Testis (tissue), 3 donors: Measurements from ENCODE around the gene ACE. TPM values are rescaled to one million over a fixed set of nuclear protein-coding genes. Genes with fewer than 3 reads are reported as not detected.

Experiments used
- DNase-seq: peaks from one replicate; pipeline ENCODE4 v3.0.0-alpha.2; 2019
- H3K27ac ChIP-seq, 2 donors: fragments of 200-600 bp; sonication (generic); one replicate each; pipeline ENCODE4 v1.5.1; 2019
- H3K27me3 ChIP-seq: fragments of 200-600 bp; sonication (generic); one replicate; pipeline ENCODE4 v1.5.1; 2019
- H3K36me3 ChIP-seq: fragments of 200-600 bp; sonication (generic); one replicate; pipeline ENCODE4 v1.5.1; 2017; ENCODE audit warnings: low read depth; ENCODE audit errors: missing control alignments
- H3K4me1 ChIP-seq: fragments of 200-600 bp; sonication (generic); one replicate; pipeline ENCODE4 v1.5.1; 2019
- H3K4me3 ChIP-seq, 2 donors: fragments of 200-600 bp; sonication (generic); one replicate each; pipeline ENCODE4 v1.5.1; 2017 to 2019
- H3K9me3 ChIP-seq: fragments of 200-600 bp; sonication (generic); one replicate; pipeline ENCODE4 v1.5.1; 2017
- CTCF ChIP-seq, 3 experiments: fragments of 450-650 bp in 2 of 3; fragments of 200-600 bp in 1 of 3; sonication (generic) in 1 of 3; IDR thresholded peaks; one replicate each; pipeline ENCODE4 v1.5.1; 2016 to 2019; ENCODE audit warnings: antibody characterized with exemption in 3 of 3, mild to moderate bottlenecking in 2 of 3, moderate library complexity in 1 of 3
- POLR2A ChIP-seq: fragments of 450-650 bp; IDR thresholded peaks from one replicate; pipeline ENCODE4 v1.6.1; 2017; ENCODE audit warnings: antibody characterized with exemption, mild to moderate bottlenecking, moderate library complexity
- WGBS, 2 donors: methylation state at CpG; one replicate each; pipeline ENCODE4 v1.1.5; 2018; 5-methylcytosine and 5-hydroxymethylcytosine counted together
- intact Hi-C: fragments of 100-400 bp; cut with DNase I; formaldehyde crosslinking; loops from one replicate; pipeline ENCODE4 v1.15.1; 2023; ENCODE audit warnings: low total_unique reads
- polyA plus RNA-seq: library from polyadenylated mRNA; stranded (reverse); fragments of 350-450 nt; fragmentation: Illumina TruSeq; extraction: RNeasy Lipid Tissue Mini Kit (QIAGEN cat#74804); gene quantifications from one replicate; pipeline ENCODE4 v1.2.3, GENCODE V29; 2014; ENCODE audit warnings: low read depth, low replicate concordance; ENCODE audit not compliant: insufficient read depth
- total RNA-seq, 2 donors: library from RNA; depleted of rRNA; stranded (reverse); fragments of >200 nt; gene quantifications; one replicate each; pipeline ENCODE4 v1.2.3, GENCODE V29; 2016

Gene ACE
- total and polyA plus RNA-seq, 3 donors from 2014 or later: 87.8 to 216 (median 174) TPM

DNA sequence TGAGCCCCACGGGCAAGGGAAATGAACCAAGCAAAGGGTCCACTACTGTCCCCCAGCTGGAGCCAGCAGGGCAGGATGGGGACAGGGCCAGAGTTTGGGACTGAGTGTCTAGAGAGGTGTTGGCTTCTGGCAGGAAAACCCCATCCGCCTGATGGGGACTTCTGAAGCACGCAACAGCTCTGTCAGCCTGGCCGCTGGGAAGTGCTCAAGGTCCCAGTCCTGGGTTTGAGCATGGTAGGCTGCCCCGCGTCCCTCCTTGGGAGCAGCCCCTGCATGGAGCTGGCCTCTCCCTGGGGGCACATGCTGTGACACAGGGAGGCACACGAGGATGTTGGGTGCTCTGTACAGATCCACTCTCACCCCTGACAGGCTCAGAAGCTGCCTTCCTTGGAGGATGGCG is 14.6 kb downstream of the ACE start:
- WGBS, 2 donors: 83 to 93% methylated on average over 1 to 8 of the region's 8 CpGs
- TF ChIP-seq POLR2A (no peak), CTCF (IDR thresholded peaks at IDR 0.05) (no peak)
- H3K4me1 ChIP-seq: no peaks in the 10 kb centered on the region
- intact Hi-C loops: no loop called here
- H3K27me3 ChIP-seq: no peaks in the 10 kb centered on the region
- no peak overlapping the region for H3K4me3 ChIP-seq
- DNase-seq: no peak
- H3K36me3 ChIP-seq: no peaks in the 10 kb centered on the region
- H3K9me3 ChIP-seq: no peaks in the 10 kb centered on the region
- H3K27ac ChIP-seq: no peak overlapping the region

DNA sequence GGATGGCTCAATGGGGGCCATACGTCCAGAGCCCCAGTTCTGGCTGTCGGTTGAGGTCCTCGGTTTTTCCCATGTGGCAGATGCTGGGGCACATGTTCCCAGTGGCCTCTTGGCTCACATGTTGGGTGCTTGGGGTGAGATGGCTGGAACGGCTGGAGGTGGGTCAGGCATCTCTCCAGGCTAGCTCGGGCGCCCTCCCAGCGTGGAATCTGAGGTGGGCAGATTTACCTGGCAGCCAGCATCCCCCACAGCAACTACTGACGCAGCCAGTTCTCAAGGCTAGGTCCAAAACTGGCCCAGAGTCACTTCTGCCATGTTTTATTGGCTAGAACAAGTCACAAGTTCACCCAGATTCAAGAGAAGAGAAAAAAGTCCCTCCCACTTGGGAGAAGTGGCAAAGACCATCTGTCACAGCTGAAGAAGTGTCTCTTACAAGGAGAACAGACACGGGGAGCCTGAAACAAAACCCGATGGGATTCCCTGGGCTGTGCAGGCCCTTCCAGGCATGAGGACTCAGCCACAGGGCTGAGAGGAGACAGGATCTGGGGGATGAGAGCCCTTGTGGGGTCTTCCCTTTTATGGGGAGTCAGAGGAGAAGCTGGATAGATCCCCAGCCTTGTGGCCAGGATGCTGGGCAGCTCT is 15.2 kb downstream of the ACE start:
- TF ChIP-seq POLR2A: no peak
- no peak for TF ChIP-seq CTCF (IDR thresholded peaks at IDR 0.05)
- intact Hi-C loops: no loop called here
- Histone ChIP-seq H3K4me3 (no peak overlapping the region), H3K27me3 (no peaks in the 10 kb centered on the region), H3K4me1 (no peaks in the 10 kb centered on the region), H3K36me3 (no peaks in the 10 kb centered on the region), H3K9me3 (no peaks in the 10 kb centered on the region), H3K27ac (no peak overlapping the region)
- no peak for DNase-seq
- WGBS, 2 donors: 77 to 88% methylated on average over 4 to 10 of the region's 10 CpGs

DNA sequence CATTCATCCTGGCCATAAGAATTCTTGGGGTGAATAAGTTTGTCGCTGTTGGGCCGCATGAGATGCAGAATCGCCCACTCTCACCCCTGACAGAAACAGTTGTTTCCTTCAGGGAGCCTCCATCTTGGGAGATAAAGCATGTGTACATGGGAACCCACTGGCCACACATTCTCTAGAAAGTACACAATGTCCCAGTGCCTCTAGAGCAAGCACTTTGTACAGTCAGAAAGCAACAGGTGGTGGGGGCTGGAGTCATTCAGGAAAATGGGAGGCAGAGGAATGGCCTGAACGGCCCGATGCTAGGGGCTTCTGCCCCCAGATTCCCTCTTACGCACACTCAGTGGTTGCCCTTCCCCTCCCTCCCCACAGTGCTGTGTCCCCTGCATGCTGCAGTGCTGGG is 16.1 kb downstream of the ACE start:
- DNase-seq: no peak
- TF ChIP-seq POLR2A (no peak), CTCF (IDR thresholded peaks at IDR 0.05) (no peak)
- Histone ChIP-seq H3K4me3 (no peak overlapping the region), H3K27ac (no peak overlapping the region), H3K9me3 (no peaks in the 10 kb centered on the region), H3K27me3 (no peaks in the 10 kb centered on the region), H3K4me1 (no peaks in the 10 kb centered on the region), H3K36me3 (no peaks in the 10 kb centered on the region)
- WGBS, 2 donors: 64 to 68% methylated on average over 5 to 6 of the region's 6 CpGs
- intact Hi-C loops: no loop called here

DNA sequence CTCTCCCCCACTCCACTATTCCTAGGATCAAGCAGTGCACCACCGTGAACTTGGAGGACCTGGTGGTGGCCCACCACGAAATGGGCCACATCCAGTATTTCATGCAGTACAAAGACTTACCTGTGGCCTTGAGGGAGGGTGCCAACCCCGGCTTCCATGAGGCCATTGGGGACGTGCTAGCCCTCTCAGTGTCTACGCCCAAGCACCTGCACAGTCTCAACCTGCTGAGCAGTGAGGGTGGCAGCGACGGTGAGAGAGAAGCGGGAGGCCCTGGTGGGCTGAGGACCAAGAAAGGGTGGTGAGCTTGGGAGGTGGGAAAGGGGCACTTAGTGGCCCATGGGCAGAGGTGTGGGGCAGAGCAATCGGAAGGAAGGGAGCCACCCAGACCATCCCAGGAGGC is 16.6 kb downstream of the ACE start:
- Histone ChIP-seq H3K36me3 (no peaks in the 10 kb centered on the region), H3K9me3 (no peaks in the 10 kb centered on the region)
- intact Hi-C loops: no loop called here

More for the DNA sequence above, 16.6 kb downstream of the ACE start:
- no peak for TF ChIP-seq POLR2A
- no peak for TF ChIP-seq CTCF (IDR thresholded peaks at IDR 0.05)
- 95 to 98% methylated on average over 9 of the region's 9 CpGs for WGBS, 2 donors
- H3K27ac ChIP-seq: no peak overlapping the region
- H3K4me1 ChIP-seq: no peaks in the 10 kb centered on the region
- no peaks in the 10 kb centered on the region for H3K27me3 ChIP-seq
- no peak overlapping the region for H3K4me3 ChIP-seq
- DNase-seq: no peak
